OCI-LY3 (cell line): ENCODE results near the gene HAUS2.

Experiments
- H2AFZ ChIP-seq: fragments of 200-600, 300-600 bp; shearing (Covaris generic); 2 replicates; pipeline ENCODE4 v1.6.0; 2014; ENCODE audit warnings: antibody characterized with exemption, low read depth, low read length
- H3K27ac ChIP-seq: fragments of 200-600, 300-600 bp; sonication (generic); 2 replicates; pipeline ENCODE4 v1.5.1; 2014; ENCODE audit warnings: mild to moderate bottlenecking, low read length, moderate library complexity, mixed read lengths
- H3K27me3 ChIP-seq: fragments of 200-600, 300-600 bp; sonication (generic); 2 replicates; pipeline ENCODE4 v1.6.1; 2014; ENCODE audit warnings: low read depth, low read length, mixed read lengths
- H3K36me3 ChIP-seq: fragments of 200-600, 300-600 bp; sonication (generic); replicated peaks from 2 replicates; pipeline ENCODE3; 2014; ENCODE audit warnings: low read depth, low read length, mixed read lengths
- H3K4me1 ChIP-seq: fragments of 300-600, 200-600 bp; sonication (generic); 2 replicates; pipeline ENCODE4 v1.6.1; 2014; ENCODE audit warnings: low read length, mixed read lengths
- H3K4me2 ChIP-seq: fragments of 200-600, 300-600 bp; sonication (generic); 2 replicates; pipeline ENCODE4 v1.6.1; 2014; ENCODE audit warnings: low read length, mixed read lengths
- H3K4me3 ChIP-seq: fragments of 300-600, 200-600 bp; sonication (generic); 2 replicates; pipeline ENCODE4 v1.5.1; 2014; ENCODE audit warnings: antibody characterized with exemption, mild to moderate bottlenecking, low read length, moderate library complexity
- H3K79me2 ChIP-seq: fragments of 300-600, 200-600 bp; shearing (Covaris generic); 2 replicates; pipeline ENCODE4 v1.6.1; 2014; ENCODE audit warnings: mild to moderate bottlenecking, low read length, mixed read lengths
- H3K9ac ChIP-seq: fragments of 300-600, 200-600 bp; shearing (Covaris generic); 2 replicates; pipeline ENCODE4 v1.6.0; 2014; ENCODE audit warnings: mild to moderate bottlenecking, low read length, moderate library complexity
- H3K9me3 ChIP-seq: fragments of 200-600, 300-600 bp; shearing (Covaris generic); 2 replicates; pipeline ENCODE4 v1.6.1; 2014; ENCODE audit warnings: low read length, mixed read lengths; ENCODE audit not compliant: insufficient read depth
- H4K20me1 ChIP-seq: fragments of 200-600, 300-600 bp; sonication (generic); 2 replicates; pipeline ENCODE4 v1.6.1; 2016; ENCODE audit warnings: low read length, mixed read lengths; ENCODE audit not compliant: insufficient read depth
- CTCF ChIP-seq: fragments of 200-600, 300-600 bp; sonication (generic); IDR thresholded peaks from 2 replicates; pipeline ENCODE4 v1.5.1; 2014; ENCODE audit warnings: antibody characterized with exemption, low read length, low read depth
- EZH2phosphoT487 ChIP-seq: fragments of 200-600 bp; shearing (Covaris generic); IDR thresholded peaks from 2 replicates; pipeline ENCODE4 v1.6.1; 2018; ENCODE audit warnings: antibody characterized with exemption, mixed run types, low read depth

The HAUS2 gene

GRCh38 chr15:42544853-42545629 lies 3.6 kb upstream of the HAUS2 start:
- TF ChIP-seq CTCF (no peak), EZH2phosphoT487 (no peak)
- no peaks in the 10 kb centered on the region for H4K20me1 ChIP-seq
- no peaks in the 10 kb centered on the region for H3K27me3 ChIP-seq
- H2AFZ ChIP-seq: no peak overlapping the region
- no peak overlapping the region for H3K27ac ChIP-seq
- peaks cover 12% of the 10 kb centered on the region for H3K36me3 ChIP-seq
- H3K79me2 ChIP-seq: peaks cover 29% of the 10 kb centered on the region
- H3K9me3 ChIP-seq: no peaks in the 10 kb centered on the region
- H3K4me3 ChIP-seq: no peak overlapping the region
- H3K4me2 ChIP-seq: no peak overlapping the region
- H3K4me1 ChIP-seq: peaks cover 8% of the 10 kb centered on the region
- H3K9ac ChIP-seq: no peak overlapping the region

GRCh38 chr15:42547918-42548248 lies 755 bp upstream of the HAUS2 start:
- H3K27ac ChIP-seq: 0 out of 2 replicates have a peak overlapping the region, but pooled peaks have one; percentile 51
- H2AFZ ChIP-seq: peak overlapping the region; percentile 75; the same call in 1 of the 2 replicates
- H3K4me2 ChIP-seq: peak overlapping the region; percentile 97
- H3K79me2 ChIP-seq: peaks cover 56% of the 10 kb centered on the region
- H3K4me1 ChIP-seq: peaks cover 19% of the 10 kb centered on the region
- H3K9ac ChIP-seq: peak overlapping the region; percentile 95
- no peaks in the 10 kb centered on the region for H3K9me3 ChIP-seq
- H3K27me3 ChIP-seq: no peaks in the 10 kb centered on the region
- no peak for TF ChIP-seq EZH2phosphoT487
- no peak for TF ChIP-seq CTCF
- peaks cover 12% of the 10 kb centered on the region for H3K36me3 ChIP-seq
- no peaks in the 10 kb centered on the region for H4K20me1 ChIP-seq
- H3K4me3 ChIP-seq: peak overlapping the region; percentile 95

- Histone ChIP-seq H3K27ac (peak overlapping the region; percentile 51), H3K9me3 (no peaks in the 10 kb centered on the region), H3K36me3 (peaks cover 6% of the 10 kb centered on the region), H3K79me2 (peaks cover 67% of the 10 kb centered on the region), H4K20me1 (no peaks in the 10 kb centered on the region; the same call in 1 of the 2 replicates), H3K4me1 (peaks cover 19% of the 10 kb centered on the region), H3K4me3 (peak overlapping the region; percentile 95), H2AFZ (peak overlapping the region; percentile 75), H3K27me3 (no peaks in the 10 kb centered on the region), H3K4me2 (peak overlapping the region; percentile 58), H3K9ac (peak overlapping the region; percentile 95)
- no peak for TF ChIP-seq CTCF
- no peak for TF ChIP-seq EZH2phosphoT487
Observed at GRCh38 chr15:42549032-42549491, 424 bp downstream of the HAUS2 start.

GRCh38 chr15:42549741-42550392 lies 1.2 kb downstream of the HAUS2 start:
- Histone ChIP-seq H3K79me2 (peaks cover 75% of the 10 kb centered on the region), H3K4me3 (peak overlapping the region; percentile 95), H3K4me1 (peaks cover 19% of the 10 kb centered on the region), H3K27me3 (no peaks in the 10 kb centered on the region), H3K9ac (peak overlapping the region; percentile 95), H4K20me1 (no peaks in the 10 kb centered on the region; the same call in 1 of the 2 replicates), H3K4me2 (peak overlapping the region; percentile 96), H3K9me3 (no peaks in the 10 kb centered on the region), H3K36me3 (peaks cover 4% of the 10 kb centered on the region), H3K27ac (no peak overlapping the region), H2AFZ (no peak overlapping the region)
- TF ChIP-seq CTCF (no peak), EZH2phosphoT487 (no peak)
